Kidney capillary endothelial cell (primary cell): ENCODE measurements around the gene PPM1D.
A peak's percentile ranks its signal among the peaks of the same experiment; 100 is the strongest.
"Not testable (repeated sequence)": the region's sequence is repeated elsewhere in the genome, so short reads cannot be mapped to it uniquely, and the experiment has no call there.

Source experiments
- DNase-seq: peaks from one replicate; pipeline ENCODE4 v3.0.0-alpha.2; 2018; ENCODE audit warnings: low spot score

PPM1D gene

DNA sequence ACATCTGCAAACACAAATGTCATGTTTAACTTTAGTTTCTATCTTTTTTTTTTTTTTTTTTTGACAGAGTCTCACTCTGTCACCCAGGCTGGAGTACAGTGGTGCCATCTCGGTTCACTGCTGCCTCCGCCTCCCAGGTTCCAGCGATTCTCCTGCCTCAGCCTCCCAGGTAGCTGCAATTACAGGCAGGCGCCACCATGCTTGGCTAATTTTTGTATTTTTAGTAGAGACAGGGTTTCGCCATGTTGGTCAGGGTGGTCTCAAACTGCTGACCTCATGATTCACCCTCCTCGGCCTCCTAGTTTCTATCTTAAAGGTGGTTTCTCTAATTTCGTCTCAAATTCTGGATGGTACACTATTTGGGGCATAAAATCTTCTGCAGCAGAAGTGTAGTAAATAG, 5.8 kb upstream of the PPM1D start:
- DNase-seq: not testable (repeated sequence)

DNA sequence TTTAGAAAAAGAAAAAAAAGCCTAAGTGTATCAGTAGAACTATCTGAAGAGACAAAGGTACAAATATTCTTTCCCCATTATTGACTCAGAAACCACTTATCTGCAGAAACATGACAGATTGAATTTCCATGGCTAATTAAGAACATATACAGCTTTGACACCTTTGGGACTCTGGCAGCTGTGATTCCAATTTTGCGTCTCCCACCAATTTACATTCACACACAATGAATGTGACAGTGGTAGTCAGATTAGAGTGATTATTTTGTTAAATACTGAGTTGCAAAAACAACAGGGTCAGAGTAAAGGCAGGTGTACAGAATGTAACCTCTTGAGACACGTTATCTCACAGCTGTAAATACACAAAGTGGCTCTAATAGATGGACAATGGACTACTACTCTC, 5.3 kb upstream of the PPM1D start:
- no peak for DNase-seq

GRCh38 chr17:60597297-60597696, 2.7 kb upstream of the PPM1D start:
- no peak for DNase-seq

DNA sequence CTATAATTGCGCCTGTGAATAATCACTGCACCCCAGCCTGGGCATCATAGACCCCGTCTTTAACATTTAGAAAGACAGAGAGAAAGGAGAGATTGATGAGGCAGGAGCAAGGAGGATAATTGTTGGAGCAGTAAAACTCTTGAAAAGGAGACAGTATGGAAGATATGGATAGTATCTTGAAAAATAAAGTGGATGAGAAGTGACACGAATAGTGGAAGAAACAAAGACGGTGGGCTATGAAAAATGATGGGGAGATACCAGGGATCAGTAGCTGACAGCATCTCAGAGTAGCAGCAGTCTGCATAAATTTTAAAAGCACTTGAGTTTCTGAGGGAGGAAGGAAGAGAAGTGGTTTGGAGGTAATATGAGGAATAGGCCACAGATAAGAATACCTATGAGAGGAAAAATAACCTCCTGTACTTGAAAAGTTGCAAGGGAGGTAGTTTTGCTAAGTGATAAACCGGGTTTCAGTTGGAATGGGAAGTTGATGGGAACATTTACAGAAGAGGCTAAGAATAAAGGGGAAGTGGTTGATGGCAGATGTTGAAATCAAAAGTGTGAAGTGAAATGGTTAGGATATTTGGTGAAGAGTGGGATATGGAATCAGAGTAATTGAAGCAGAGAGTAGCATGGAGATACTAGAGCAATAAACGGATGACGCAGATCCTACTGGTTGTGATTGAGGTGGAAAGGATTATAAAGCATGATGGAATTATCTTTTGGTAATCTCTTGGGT, 1.8 kb upstream of the PPM1D start:
- DNase-seq: no peak

- DNase-seq: peak; percentile 12
These were observed 773 bp upstream of the PPM1D start for GRCh38 chr17:60599220-60599619.

- peak; percentile 85 for DNase-seq
These were observed 775 bp downstream of the PPM1D start for GRCh38 chr17:60600490-60601446.

GRCh38 chr17:60601447-60602384, 1.7 kb downstream of the PPM1D start:
- peak; percentile 81 for DNase-seq

- DNase-seq: peak; percentile 16
These were observed 2.4 kb downstream of the PPM1D start for GRCh38 chr17:60602385-60602742.

GRCh38 chr17:60602871-60603270, 2.9 kb downstream of the PPM1D start:
- DNase-seq: no peak

- DNase-seq: not testable (repeated sequence)
These were observed 3.5 kb downstream of the PPM1D start for GRCh38 chr17:60603477-60603876.

DNA sequence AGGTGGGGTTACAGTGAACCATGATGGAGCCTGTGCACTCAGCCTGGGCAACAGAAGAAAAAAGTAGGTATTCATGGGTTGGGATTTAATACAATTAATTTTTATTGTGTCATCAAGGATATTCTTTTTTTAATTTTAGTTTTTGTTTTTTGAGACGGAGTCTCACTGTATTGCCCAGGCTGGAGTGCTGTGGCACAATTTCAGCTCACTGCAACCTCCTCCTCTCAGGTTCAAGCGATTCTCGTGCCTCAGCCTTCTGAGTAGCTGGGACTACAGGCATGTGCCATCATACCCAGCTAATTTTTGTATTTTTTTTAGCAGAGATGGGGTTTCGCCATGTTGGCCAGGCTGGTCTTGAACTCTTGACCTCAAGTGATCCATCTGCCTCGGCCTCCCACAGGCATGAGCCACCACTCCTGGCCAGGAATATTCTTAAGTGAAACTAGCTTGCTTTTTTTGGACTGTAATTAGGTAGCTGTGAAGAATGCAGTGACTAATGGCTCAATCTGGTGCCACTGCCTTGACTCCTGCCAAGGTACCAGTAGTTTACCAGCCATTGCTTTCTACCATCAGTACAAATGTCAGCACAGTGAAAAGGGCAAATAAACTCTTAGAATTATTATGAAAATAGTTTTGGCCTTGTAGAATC, 4.8 kb downstream of the PPM1D start:
- DNase-seq: peak; percentile 31

DNA sequence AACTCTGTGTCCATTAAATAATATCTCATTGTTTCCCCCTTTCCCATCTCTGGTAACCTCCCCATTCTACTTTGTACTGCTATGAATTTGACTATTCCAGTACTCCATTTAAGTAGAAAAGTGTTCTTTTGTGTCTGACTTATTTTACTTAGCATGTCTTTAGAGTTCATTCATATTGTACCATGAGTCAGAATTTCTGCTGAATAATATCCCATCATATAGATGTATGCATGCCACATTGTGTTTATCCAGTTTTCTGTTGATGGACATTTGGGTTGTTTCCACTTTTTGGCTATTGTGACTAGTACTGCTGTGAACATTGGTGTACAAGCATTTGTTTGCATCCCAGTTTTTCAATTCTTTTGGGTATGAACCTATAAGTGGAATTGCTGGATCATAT, 6.0 kb downstream of the PPM1D start:
- DNase-seq: no peak

GRCh38 chr17:60610473-60610872, 10.5 kb downstream of the PPM1D start:
- DNase-seq: no peak

DNA sequence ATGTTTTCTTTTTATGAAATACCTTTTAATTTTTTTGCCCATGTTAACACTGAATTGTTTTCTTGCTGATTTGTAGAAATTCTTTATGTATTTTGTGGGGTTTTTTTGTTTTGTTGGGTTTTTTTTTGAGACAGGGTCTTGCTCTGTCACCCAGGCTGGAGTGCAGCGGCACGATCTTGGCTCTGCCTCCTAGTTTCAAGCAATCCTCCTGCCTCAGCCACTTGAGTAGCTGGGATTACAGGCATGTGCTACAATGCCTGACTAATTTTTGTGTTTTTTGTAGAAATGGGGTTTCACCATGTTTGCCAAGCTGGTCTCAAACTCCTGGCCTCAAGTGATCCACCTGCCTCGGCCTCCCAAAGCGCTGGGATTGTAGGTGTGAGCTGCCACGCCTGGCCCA, 11.3 kb downstream of the PPM1D start:
- not testable (repeated sequence) for DNase-seq

DNA sequence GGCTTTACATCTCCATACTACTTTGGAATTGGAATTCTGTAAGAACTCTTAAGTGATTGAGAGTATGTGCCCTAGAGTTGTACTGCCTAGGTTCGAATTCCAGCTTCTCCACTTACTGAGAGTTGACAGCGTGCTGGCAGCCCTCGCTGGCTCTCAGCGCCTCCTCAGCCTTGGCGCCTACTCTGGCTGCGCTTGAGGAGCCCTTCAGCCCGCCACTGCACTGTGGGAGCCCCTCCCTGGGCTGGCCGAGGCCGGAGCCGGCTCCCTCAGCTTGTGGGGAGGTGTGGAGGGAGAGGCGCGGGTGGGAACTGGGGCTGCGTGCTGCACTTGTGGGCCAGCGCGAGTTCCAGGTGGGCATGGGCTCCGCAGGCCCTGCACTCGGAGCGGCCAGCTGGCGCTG, 13.3 kb downstream of the PPM1D start:
- no peak for DNase-seq

GRCh38 chr17:60613796-60614195, 13.8 kb downstream of the PPM1D start:
- DNase-seq: not testable (repeated sequence)

DNA sequence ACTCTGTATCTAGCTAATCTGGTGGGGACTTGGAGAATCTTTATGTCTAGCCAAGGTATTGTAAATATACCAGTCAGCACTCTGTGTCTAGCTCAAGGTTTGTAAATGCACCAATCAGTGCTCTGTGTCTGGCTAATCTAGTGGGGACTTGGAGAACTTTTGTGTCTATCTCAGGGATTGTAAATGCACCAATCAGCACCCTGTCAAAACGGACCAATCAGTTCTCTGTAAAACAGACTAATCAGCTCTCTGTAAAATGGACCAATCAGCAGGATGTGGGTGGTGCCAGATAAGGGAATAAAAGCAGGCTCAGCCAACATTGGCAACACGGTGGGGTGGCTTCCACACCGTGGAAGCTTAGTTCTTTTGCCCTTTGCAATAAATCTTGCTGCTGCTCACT, 14.3 kb downstream of the PPM1D start:
- not testable (repeated sequence) for DNase-seq

GRCh38 chr17:60615108-60615507, 15.1 kb downstream of the PPM1D start:
- DNase-seq: no peak

GRCh38 chr17:60615840-60616239, 15.8 kb downstream of the PPM1D start:
- no peak for DNase-seq

- no peak for DNase-seq
These were observed 18.1 kb downstream of the PPM1D start for GRCh38 chr17:60618080-60618479.

- no peak for DNase-seq
These were observed 19.0 kb downstream of the PPM1D start for GRCh38 chr17:60618854-60619526.
